GM21447 (cell line): ENCODE measurements around the gene GLYR1.

Experiments used
- ATAC-seq: cut with Tn5 transposase; IDR thresholded peaks from one replicate; pipeline ENCODE4 v1.9.1; 2021; ENCODE audit not compliant: unreplicated experiment

The GLYR1 gene

DNA sequence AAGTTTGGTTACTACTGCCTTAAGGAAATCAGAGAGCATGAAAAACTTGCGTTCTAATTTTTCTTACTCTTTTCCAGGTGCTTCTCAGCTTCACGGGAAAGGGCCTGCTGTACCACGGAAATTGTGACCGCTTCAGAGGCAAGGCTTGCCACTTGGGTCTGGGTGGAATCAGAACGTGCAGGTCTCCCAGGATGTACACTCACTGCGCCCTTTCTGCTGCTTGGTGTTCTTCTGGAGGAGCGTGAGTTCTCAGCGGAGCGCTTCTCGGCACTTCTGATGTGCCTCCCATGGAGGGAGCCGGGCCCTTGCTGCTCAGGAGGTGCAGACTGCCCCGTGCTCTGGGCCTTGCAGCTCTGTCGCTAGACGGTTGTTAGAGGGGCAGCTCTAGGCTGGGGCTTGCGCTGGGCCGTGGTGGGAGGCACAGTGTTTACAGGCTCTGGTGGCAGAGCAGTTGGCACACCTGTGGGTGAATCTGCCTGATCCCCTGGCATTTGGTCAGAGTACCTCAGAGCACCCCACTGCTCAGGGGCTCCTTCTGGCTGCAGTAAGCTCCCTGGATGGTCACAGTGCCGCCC, 33.0 kb upstream of the GLYR1 start:
- no peak for ATAC-seq

DNA sequence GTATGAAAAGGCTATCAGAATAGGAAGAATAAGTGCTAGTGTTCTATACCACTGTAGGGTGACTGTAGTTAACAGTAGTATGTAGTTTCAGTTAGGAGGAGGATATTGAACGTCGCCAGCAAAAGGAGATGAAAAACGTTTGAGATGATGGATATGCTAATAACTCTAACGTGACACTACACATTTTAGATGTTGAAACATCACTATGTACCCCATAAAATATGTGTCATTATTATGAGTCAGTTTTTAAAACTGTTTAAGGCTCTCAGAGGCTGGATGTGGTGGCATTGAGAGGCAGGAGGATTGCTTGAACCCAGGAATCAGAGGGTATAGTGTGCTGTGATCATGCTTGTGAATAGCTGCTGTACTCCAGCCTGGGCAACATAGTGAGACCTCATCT, 32.0 kb upstream of the GLYR1 start:
- ATAC-seq: no peak

DNA sequence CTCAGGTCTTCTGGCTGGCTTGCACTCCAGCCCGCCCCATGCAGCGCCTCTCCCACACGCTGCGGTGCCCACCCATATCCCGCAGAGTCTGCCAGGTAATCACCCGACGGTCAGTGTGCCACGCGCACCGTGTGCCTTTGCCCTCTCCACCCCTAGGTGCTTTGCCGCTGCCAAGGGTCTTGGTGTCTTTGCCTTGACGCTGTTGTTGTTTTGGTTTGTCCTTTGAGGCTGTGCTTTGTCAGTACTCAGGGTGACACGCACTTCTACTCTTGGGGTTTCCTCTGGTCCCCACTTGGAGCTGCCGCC, 30.2 kb upstream of the GLYR1 start:
- ATAC-seq: no peak

DNA sequence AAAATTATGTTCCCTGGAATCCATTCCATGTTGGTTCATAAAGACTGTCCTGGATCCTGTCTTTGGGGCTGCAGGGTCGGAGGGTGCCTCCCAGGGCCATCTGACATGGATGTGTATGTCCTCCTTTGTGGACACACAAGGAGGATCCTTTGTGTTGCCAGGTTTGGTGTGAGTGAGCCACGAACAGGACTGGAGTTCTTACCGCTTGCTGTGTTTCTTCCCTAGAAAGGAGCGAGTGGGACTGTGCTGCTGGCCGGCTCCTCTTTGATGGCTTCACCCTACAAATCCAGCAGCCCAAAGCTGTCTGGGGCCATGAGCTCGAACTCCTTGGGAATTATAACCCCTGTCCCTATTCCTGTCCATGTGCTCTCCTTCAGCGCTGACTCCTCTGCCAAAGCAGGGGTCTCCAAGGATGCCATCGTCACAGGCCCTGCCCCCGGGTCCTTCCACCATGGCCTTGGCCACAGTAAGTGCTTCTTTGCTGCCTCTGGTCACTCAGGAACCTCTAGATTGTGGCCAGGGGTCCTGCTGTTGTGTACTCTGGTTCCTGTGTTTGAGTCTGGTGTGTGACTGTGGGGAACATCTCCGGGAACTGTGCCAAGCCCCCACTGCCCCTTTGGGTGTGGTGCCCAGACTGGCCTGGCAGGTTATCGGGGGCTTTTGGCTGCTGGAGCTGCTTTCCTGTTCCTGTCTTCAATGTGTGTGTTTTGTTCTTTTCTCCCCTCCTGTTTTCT, 29.7 kb upstream of the GLYR1 start:
- no peak for ATAC-seq

DNA sequence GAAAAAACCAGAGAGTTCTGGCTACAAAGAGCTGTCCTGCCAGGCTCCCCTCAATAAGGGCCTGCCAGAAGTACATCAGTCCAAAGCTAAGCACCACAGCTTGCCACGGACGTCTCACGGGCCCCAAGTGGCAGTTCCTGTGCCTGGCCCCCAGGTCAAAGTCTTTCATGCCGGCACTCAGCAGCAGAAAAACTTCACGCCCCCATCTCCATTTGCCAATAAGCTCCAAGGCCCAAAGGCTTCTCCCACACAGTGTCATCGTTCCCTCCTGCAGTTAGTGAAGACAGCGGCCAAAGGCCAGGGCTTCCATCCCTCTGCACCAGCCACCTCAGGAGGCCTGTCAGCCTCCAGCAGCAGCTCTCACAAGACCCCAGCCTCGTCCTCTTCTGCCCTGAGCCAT, 27.6 kb upstream of the GLYR1 start:
- no peak for ATAC-seq

DNA sequence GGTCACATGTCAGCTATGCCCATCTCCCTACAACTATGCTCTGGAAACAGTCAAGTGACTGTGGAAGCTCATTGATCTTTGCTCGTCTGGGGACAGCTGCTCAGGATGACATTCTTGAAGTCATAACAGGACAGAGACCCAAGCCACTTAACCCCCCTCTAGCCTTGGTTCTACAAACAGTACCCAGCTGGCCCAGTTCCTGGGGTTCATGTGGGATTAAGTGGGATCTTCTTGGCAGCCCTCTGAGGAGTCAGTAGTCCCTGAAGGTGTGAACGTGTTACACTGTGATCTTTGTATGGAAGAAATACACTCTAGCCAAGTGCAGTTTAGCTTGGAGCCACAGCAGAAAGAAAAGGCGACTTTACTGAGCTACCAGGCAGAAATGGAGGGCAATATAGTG, 26.0 kb upstream of the GLYR1 start:
- no peak for ATAC-seq

DNA sequence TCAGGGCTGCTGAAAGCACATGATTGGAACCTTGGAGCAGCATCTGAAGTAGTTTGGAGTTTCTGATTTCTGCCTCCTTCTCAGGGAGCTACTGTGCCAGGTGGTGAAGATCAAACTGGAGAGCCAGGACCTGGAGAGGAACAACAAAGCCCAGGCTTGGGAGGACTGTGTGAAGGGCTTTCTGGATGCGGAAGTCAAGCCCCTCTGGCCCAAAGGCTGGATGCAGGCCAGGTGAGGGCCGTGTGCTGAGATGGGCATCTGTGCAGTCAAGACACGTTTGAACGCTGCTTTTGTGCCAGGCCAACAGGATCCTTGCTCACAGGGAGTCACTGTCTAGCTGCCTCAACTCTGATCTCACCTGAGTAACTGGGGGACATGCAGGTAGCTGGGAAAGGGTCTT, 24.0 kb upstream of the GLYR1 start:
- no peak for ATAC-seq

DNA sequence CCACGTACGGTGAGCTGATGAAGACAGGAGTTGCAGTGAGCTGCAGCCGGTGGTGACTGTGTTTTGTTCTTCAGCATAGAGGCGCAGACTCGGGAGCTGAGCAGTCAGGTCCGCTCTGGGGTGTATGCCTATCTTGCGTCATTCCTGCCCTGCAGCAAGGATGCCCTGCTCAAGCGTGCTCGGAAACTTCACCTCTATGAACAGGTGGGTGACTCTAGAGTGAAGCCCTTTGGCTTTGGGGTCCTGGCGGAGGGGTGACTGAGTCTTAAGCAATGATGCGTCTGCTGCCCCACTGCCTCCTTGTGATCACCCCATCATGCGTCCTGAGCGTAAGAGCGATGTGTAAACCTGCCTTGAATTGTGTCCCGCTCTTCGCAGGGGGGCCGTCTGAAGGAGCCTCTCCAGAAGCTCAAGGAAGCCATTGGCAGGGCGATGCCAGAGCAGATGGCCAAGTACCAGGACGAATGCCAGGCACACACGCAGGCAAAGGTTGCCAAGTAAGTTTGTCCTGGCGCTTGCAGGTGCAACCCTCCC, 23.1 kb upstream of the GLYR1 start:
- no peak for ATAC-seq

DNA sequence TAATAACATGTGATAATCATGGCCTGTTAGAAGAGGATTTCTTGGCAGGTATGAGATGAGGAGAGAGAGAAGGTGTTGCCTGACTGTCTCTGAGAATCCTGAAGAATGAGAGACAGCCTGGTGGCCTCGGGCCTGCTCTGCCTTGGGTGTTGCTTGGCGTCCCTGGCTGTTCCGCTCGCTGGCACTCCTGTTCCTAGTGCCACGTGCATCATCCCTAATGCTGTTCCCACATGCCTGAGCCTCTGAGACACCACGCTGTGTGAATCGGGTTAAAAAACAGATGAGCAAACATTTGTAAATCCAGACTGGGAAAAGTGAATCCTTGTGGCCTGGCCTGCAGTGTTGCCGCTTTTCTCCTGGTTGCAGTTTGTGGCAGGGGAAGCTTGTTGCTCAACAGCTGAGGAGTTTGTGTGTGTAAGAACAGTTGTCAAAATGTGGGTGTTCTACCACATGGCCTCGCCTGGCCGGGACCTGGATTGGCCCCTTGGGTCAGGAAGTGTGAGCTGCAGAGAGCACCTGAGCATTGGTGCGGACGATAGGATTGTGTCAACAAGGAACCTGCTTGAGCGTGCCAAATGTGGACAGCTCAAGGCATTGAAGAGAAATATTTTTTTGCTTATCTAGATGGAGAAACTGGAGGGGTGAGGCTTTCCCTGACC, 22.2 kb upstream of the GLYR1 start:
- no peak for ATAC-seq

DNA sequence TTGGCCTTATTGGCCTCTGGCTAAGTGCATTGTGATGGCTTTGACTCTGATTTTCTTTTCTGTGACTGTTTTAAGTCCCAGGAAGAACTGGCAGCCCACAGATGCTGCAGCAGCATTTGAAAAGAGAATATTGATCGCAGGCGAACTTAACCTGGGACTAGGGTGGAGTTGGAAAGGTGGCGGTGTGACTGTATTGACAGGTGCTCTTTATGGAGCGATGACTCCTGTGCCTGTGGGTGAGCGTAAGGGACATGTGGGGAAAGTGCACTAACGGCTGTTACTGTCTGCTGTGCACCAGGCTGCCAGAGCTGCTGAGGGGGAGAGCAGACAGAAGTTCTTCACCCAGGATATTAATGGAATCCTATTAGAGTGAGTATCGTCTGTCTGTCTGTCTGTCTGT, 21.4 kb upstream of the GLYR1 start:
- ATAC-seq: no peak

DNA sequence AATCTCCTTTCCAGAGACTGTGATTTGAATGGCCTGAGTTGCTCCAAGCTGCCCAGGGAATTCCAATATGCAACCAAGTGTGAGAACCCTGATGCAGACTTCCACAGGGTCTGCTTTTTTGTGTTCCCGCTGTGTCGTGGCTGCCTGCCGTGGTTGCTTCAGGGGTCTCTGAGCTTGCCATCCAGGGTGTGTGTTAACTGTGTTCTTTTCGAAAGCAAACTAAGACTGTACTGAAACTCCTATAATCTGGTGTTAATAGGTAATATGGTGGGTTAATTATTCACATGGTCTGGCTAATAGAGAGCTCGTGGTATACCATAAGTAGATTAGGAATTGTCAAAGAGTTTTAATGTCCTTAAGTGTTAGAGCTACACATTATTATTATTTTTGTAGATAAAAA, 20.9 kb upstream of the GLYR1 start:
- no peak for ATAC-seq

DNA sequence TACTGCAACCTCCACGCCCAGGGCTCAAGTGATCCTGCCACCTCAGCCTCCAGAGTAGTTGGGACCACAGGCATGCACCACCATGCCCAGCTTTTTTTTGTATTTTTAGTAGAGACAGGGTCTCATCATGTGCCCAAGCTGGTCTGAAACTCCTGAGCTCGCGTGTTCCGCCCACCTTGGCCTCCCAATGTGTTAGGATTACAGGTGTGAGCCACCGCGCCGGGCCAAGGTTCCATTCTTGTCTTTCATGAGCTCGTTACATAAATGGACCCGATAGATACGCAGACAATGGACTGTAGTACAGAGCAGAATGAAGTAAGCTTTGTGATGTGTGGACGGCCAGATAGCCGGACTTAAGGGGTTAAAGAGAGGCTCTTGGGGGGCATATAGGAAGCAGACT, 19.5 kb upstream of the GLYR1 start:
- no peak for ATAC-seq

DNA sequence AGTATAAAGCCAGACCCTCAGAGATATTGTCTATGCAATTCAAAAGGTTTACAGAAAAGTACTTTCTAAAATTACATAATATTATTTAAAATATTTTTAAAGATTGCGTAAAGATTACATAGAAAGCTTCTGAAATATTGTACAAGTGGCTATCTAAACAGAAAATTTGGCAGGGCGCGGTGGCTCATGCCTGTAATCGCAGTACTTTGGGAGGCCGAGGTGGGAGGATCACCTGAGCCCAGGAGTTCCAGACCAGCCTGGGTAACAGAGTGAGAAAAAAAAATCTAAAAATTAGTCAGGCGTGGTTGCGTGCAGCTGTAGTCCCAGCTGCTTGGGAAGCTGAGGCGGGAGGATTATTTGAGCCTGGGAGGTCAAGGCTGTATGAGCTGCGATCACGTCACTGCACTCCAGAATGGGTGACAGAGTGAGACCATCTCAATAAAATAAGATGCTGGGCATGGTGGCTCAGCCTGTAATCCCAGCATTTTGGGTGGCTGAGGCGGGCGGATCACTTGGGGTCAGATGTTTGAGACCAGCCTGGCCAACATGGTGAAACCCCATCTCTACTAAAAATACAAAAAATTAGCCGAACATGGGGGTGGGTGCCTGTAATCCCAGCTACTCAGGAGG, 18.3 kb upstream of the GLYR1 start:
- no peak for ATAC-seq

DNA sequence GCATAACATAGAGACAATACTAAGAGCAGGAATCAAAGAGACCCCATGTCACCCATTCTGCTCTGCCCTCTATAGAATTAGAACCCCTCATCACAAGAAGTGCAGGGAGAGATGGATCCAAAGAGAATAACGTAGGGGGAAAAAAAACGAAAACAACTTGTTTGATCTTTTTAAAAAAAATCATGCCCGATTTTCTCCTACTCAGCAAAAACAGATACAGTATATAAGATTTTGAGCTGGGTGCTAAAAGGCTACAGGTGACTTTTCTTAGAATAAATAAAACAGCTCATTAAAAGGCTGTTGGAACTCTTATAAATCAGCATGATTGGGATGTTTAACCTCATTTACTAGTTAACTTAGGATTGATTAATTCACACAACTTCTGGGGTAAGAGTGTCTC, 17.6 kb upstream of the GLYR1 start:
- ATAC-seq: no peak

DNA sequence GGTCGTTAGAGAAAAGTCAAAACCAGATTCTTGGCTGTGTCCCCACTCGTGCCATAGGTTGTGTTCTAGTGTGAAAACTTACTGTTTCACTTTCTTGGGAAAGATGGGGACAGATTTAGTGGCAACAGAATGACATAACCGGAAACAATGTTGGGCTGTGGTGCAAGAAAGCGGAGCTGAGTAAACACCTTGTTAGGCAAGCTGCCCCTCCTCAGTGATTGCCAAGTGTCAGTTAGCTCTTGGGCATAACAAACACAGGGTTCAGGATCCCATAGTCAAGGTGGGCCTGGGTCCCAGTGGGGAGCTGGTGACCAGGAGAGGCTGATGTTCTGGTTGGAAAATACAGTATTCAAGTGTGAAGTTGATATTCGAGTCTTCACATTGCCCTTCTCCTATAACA, 15.6 kb upstream of the GLYR1 start:
- no peak for ATAC-seq

DNA sequence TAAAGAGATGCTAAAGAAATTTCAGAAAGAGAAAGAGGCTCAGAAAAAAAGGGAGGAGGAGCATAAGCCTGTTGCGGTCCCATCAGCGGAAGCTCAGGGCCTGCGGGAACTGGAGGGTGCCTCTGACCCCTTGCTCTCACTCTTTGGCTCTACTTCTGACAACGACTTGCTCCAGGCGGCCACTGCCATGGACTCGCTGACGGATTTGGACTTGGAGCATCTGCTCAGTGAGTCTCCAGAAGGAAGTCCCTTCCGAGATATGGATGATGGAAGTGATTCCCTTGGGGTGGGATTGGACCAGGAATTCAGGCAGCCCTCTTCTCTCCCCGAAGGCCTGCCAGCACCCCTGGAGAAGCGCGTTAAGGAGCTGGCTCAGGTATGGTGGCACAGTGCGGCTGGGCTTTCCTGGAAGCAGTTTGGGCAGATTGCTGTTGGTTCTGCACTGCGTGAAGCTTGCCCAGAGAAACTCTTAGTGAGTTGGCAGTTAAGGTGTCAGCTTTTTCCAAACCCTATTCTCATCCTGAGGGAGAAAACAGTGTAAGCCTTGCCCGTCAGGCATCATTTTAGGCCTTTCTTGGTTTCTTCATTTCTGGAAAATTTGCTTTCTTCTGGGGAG, 13.7 kb upstream of the GLYR1 start:
- ATAC-seq: no peak

DNA sequence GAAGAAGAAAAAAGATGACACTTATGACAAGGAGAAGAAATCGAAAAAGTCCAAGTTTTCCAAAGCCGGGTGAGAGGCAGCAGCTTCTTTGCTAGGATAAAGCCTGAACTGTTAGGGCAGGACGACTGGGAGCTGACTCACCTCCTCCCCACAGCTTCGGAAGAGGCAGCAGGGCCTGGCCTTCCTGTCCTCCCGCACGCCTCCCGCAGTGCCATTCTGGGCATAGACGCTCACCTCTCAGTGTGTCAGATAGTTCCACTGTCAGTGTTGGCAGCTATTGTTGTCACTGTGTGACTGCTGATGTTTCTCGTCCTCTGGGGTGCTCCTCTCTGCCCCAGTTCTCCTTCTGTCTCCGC, 12.8 kb upstream of the GLYR1 start:
- no peak for ATAC-seq

DNA sequence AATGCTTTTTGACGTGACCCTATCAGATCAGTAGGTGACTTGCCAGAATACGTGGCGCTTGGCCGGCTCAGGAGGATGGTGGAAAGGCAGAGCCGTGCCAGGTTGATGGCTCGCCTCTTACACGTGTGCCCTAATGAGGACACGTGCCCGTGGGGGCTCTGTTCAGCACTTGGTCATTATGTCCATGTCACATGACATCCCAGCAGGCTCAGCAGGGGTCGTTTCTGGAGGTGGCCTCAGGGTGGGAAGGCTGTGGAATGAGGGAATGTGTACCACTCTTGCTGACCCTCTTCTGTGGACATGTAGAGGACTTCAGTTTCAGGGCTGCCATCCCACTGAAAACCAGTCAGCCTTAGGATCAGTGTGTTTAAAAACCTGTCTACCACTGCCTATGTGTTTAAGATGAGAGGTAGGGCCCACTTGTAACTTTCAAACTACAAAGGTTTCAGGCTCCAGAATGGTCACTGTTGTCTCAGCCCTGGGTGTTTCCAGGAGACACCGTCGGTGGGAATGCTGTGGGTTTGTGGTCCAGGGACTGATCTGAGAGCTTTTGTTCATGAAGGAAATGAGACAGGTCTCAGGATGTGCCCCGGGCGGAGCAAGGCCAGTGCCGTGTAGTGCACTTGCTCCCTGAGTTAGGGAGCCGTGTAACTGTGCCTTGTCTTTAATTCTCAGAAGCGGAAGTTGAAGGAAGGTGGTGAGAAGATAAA, 12.3 kb upstream of the GLYR1 start:
- no peak for ATAC-seq

DNA sequence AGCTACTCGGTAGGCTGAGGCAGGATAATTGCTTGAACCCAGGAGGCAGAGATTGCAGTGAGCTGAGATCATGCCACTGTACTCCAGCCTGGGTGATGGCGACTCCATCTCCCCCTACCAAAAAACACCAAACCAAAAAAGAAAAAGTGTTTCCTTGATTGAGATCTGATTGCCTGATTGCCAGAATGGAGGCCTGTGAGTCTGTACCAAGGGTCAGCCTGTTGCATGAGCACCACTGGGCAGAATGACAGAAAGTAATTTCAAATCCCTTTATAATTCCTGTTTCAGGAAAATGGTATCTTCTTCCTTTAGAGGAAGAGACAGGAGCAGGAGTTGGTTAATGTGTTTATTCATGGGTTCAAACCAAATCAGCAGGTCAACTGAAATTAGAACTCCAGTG, 8.7 kb upstream of the GLYR1 start:
- ATAC-seq: no peak

DNA sequence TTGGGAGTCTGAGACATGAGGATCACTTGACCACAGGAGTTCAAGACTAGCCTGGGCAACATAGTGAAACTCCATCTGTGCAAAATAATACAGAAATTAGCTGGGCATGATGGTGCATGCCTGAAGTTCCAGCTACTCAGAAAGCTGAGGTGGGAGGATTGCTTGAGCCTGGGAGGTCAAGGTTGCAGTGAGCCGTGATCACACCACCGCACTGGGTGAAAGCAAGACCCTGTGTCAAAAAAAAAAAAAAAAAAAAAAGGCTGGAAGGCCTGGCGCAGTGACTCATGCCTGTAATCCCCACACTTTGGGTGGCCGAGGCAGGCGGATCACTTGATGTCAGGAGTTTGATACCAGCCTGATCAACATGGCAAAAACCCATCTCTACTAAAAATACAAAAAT, 8.3 kb upstream of the GLYR1 start:
- no peak for ATAC-seq

DNA sequence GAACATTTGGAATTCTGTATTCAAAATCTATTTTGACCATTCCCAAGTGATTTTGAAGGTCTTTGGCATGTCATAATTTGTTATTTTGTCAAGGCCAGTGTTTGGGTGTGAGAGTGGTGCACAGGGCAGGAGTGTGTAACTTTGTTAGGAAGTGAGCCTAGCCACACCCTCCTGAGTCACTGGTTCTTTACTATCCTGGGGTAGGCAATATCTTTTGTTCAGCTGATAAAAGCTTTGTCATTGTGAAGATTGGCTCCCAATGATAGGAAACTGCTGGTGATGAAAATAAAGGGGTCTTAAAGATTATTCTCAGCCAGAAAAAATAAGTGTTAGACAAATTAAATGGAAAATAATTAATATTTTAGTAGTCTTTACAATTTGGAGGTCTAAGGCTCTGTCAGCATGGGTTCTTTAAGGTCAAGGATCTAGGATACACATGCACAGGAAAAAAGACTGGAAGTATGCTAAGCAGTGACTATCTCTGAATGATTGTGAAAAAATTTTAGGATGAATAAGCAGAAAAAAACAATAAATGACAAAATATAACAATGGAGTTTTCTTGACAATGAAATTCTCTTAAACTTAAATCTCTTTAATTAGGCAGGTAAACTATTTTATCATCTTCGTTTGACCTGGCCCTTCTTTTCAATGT, 5.3 kb upstream of the GLYR1 start:
- no peak for ATAC-seq
